GM21717 (cell line): ENCODE measurements around the gene MARCHF4.

Experiments used
- ATAC-seq: cut with Tn5 transposase; IDR thresholded peaks from one replicate; pipeline ENCODE4 v1.9.1; 2021; ENCODE audit warnings: mild to moderate bottlenecking, moderate library complexity; ENCODE audit not compliant: unreplicated experiment

Gene MARCHF4

GRCh38 chr2:216352653-216353270 is 19.5 kb downstream of the MARCHF4 start:
- no peak for ATAC-seq

- ATAC-seq, result no peak
Observed at GRCh38 chr2:216351172-216351925, 20.9 kb downstream of the MARCHF4 start.

- ATAC-seq, result no peak
Observed at GRCh38 chr2:216350214-216350791, 22.0 kb downstream of the MARCHF4 start.

GRCh38 chr2:216349366-216349765 is 22.9 kb downstream of the MARCHF4 start:
- no peak for ATAC-seq

GRCh38 chr2:216348756-216349308 is 23.5 kb downstream of the MARCHF4 start:
- no peak for ATAC-seq

- ATAC-seq, result no peak
Observed at GRCh38 chr2:216346781-216347180, 25.5 kb downstream of the MARCHF4 start.

GRCh38 chr2:216345846-216346245 is 26.4 kb downstream of the MARCHF4 start:
- no peak for ATAC-seq

GRCh38 chr2:216344950-216345300 is 27.4 kb downstream of the MARCHF4 start:
- ATAC-seq, result no peak

- ATAC-seq, result no peak
Observed at GRCh38 chr2:216344206-216344949, 27.9 kb downstream of the MARCHF4 start.

- no peak for ATAC-seq
Observed at GRCh38 chr2:216343221-216343980, 28.9 kb downstream of the MARCHF4 start.

- ATAC-seq, result no peak
Observed at GRCh38 chr2:216341121-216341520, 31.2 kb downstream of the MARCHF4 start.

GRCh38 chr2:216340280-216340631 is 32.0 kb downstream of the MARCHF4 start:
- no peak for ATAC-seq

- ATAC-seq, result no peak
Observed at GRCh38 chr2:216339456-216340279, 32.6 kb downstream of the MARCHF4 start.

- ATAC-seq, result no peak
Observed at GRCh38 chr2:216335252-216335651, 37.0 kb downstream of the MARCHF4 start.

GRCh38 chr2:216328347-216328746 is 43.9 kb downstream of the MARCHF4 start:
- ATAC-seq, result no peak

GRCh38 chr2:216327447-216327935 is 44.8 kb downstream of the MARCHF4 start:
- ATAC-seq, result no peak
